Natural killer cell (primary cell): Measurements from ENCODE around the gene EPHB4. TPM values are rescaled to one million over a fixed set of nuclear protein-coding genes. Genes with fewer than 3 reads are reported as not detected.

Experiments
- ATAC-seq, 3 donors: fragments of 150-1000 bp in 2 of 3; fragments of 200-7000 bp in 1 of 3; cut with Tn5 transposase; 1 replicate in 1 of 3; 2 replicates in 2 of 3; pipeline ENCODE4 v1.10.0; 2021; ENCODE audit warnings: mild to moderate bottlenecking in 2 of 3, moderate library complexity in 2 of 3
- DNase-seq, 2 donors: peaks; one replicate each; pipeline versions ENCODE4 v3.0.0 to v3.0.0-alpha.2; 2013 to 2021; ENCODE audit warnings: mixed read lengths in 1 of 2
- H3K27ac ChIP-seq: one replicate; pipeline ENCODE4 v1.5.1; 2013; ENCODE audit warnings: mild to moderate bottlenecking, low read length
- H3K27me3 ChIP-seq: one replicate; pipeline ENCODE4 v1.6.1; 2013; ENCODE audit warnings: low read length; ENCODE audit not compliant: control insufficient read depth, insufficient read depth
- H3K36me3 ChIP-seq: one replicate; pipeline ENCODE4 v1.6.1; 2013; ENCODE audit warnings: low read length; ENCODE audit not compliant: control insufficient read depth, insufficient read depth
- H3K4me1 ChIP-seq: one replicate; pipeline ENCODE4 v1.6.1; 2013; ENCODE audit warnings: low read length; ENCODE audit not compliant: control insufficient read depth, insufficient read depth
- H3K4me3 ChIP-seq: one replicate; pipeline ENCODE4 v1.5.1; 2013; ENCODE audit warnings: low read length
- H3K9me3 ChIP-seq: one replicate; pipeline ENCODE4 v1.6.1; 2013; ENCODE audit warnings: low read length; ENCODE audit not compliant: control insufficient read depth, insufficient read depth
- H3K27ac Mint-ChIP-seq, 2 donors: one replicate each; pipeline ENCODE4 v1.8.0; 2022; ENCODE audit warnings: mild to moderate bottlenecking in 2 of 2, mixed read lengths in 2 of 2, moderate library complexity in 1 of 2
- H3K27me3 Mint-ChIP-seq, 2 donors: one replicate each; pipeline ENCODE4 v1.8.0; 2022; ENCODE audit warnings: low read depth in 2 of 2, mixed read lengths in 2 of 2
- H3K36me3 Mint-ChIP-seq: one replicate; pipeline ENCODE4 v1.8.0; 2022; ENCODE audit warnings: mixed read lengths
- H3K4me1 Mint-ChIP-seq, 2 donors: one replicate each; pipeline ENCODE4 v1.8.0; 2022; ENCODE audit warnings: mixed read lengths in 2 of 2
- H3K4me3 Mint-ChIP-seq: one replicate; pipeline ENCODE4 v1.8.0; 2022; ENCODE audit warnings: mild to moderate bottlenecking, moderate library complexity, mixed read lengths
- H3K9me3 Mint-ChIP-seq, 2 donors: one replicate each; pipeline ENCODE4 v1.8.0; 2022; ENCODE audit warnings: mixed read lengths in 2 of 2
- CTCF ChIP-seq: fragments of 200-600 bp; IDR thresholded peaks from one replicate; pipeline ENCODE4 v1.8.0; 2022; ENCODE audit warnings: antibody characterized with exemption
- WGBS: methylation state at CpG from one replicate; pipeline ENCODE4 v1.1.7; 2013; ENCODE audit warnings: missing lambda C conversion rate; ENCODE audit not compliant: insufficient coverage; 5-methylcytosine and 5-hydroxymethylcytosine counted together
- intact Hi-C: fragments of 100-400 bp; cut with micrococcal nuclease; formaldehyde crosslinking; loops from one replicate; pipeline ENCODE4 v1.14.2; 2022
- total RNA-seq, 4 donors: library from RNA; stranded (reverse); fragments of 120-200 nt in 1 of 4; gene quantifications; one replicate each; pipeline versions ENCODE4 v1.2.3 to v1.2.4, GENCODE V29; 2013 to 2022

The EPHB4 gene
- total RNA-seq, 3 donors from 2014 or later (not counting 1 experiment from before 2014, with no cell fraction given), result 0.66 to 1.5 (median 0.88) TPM

DNA sequence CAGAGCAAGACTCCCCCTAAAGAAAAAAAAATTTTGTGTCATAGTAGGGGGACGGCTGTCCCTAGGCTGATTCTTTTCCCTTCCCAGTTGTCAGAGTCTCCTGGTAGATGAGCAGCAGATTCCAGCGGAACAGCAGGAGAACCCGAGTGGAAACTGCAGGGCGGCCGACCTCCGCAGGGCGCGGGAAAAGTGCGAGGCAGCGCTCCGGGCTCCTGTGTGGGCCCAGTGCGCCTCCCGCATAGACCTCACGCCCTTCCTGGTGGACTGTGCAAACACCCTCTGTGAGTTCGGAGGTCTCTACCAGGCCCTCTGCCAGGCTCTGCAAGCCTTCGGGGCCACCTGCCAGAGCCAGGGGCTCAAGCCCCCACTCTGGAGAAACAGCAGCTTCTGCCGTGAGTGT is 48.0 kb downstream of the EPHB4 start:
- Mint-ChIP-seq H3K9me3 (no peaks in the 10 kb centered on the region), H3K4me1 (no peaks in the 10 kb centered on the region), H3K27ac (no peak overlapping the region), H3K27me3 (peaks cover 0 to 5% of the 10 kb centered on the region in 2 donors), H3K36me3 (no peaks in the 10 kb centered on the region), H3K4me3 (no peak overlapping the region)
- no peak overlapping the region for H3K4me3 ChIP-seq
- H3K27ac ChIP-seq, result no peak overlapping the region
- ATAC-seq (no peak), DNase-seq (no peak)
- H3K36me3 ChIP-seq, result no peaks in the 10 kb centered on the region
- WGBS, result 88% methylated on average over 17 of the region's 17 CpGs
- H3K27me3 ChIP-seq, result no peaks in the 10 kb centered on the region
- H3K9me3 ChIP-seq, result no peaks in the 10 kb centered on the region
- no peak for TF ChIP-seq CTCF
- no peaks in the 10 kb centered on the region for H3K4me1 ChIP-seq
- intact Hi-C loops, result no loop called here

DNA sequence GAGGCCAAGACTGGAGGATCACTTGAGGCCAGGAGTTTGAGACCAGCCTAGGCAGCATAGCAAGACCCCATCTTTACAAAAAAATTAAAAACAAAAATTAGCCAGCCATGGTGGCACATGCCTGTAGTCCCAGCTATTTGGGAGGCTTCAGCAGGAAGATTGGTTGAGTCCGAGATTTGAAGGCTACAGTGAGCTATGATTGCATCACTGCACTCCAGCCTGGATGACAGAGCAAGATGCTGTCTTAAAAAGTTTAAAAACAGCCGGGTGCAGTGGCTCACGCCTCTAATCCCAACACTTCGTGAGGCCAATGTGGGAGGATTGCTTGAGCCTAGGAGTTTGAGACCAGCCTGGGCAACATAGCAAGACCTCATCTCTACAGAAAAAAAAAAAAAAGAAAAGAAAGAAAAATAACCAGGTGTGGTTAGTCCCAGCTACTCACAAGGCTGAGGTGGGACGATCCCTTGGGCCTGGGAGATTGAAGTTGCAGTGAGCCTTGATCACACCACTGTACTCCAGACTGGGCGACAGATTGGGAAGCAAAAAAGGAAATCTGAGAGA is 49.2 kb downstream of the EPHB4 start:
- Histone ChIP-seq H3K4me3 (no peak overlapping the region), H3K9me3 (no peaks in the 10 kb centered on the region), H3K4me1 (no peaks in the 10 kb centered on the region), H3K36me3 (no peaks in the 10 kb centered on the region), H3K27ac (no peak overlapping the region), H3K27me3 (no peaks in the 10 kb centered on the region)
- H3K27ac Mint-ChIP-seq, result no peak overlapping the region
- peaks cover 0 to 4% of the 10 kb centered on the region in 2 donors for H3K27me3 Mint-ChIP-seq
- no peak for ATAC-seq
- WGBS, result 91% methylated on average over 6 of the region's 6 CpGs
- H3K9me3 Mint-ChIP-seq, result no peaks in the 10 kb centered on the region
- intact Hi-C loops, result no loop called here
- no peak for DNase-seq
- no peaks in the 10 kb centered on the region for H3K4me1 Mint-ChIP-seq
- no peaks in the 10 kb centered on the region for H3K36me3 Mint-ChIP-seq
- H3K4me3 Mint-ChIP-seq, result no peak overlapping the region
- no peak for TF ChIP-seq CTCF

GRCh38 chr7:100773491-100773890 is 53.8 kb downstream of the EPHB4 start:
- no peak for TF ChIP-seq CTCF
- ATAC-seq, result no peak
- Mint-ChIP-seq H3K4me3 (no peak overlapping the region), H3K9me3 (no peaks in the 10 kb centered on the region), H3K36me3 (no peaks in the 10 kb centered on the region), H3K27me3 (peaks cover 6 to 10% of the 10 kb centered on the region in 2 donors), H3K4me1 (no peaks in the 10 kb centered on the region), H3K27ac (no peak overlapping the region)
- Histone ChIP-seq H3K36me3 (no peaks in the 10 kb centered on the region), H3K27me3 (no peaks in the 10 kb centered on the region), H3K9me3 (no peaks in the 10 kb centered on the region), H3K27ac (no peak overlapping the region), H3K4me3 (no peak overlapping the region), H3K4me1 (no peaks in the 10 kb centered on the region)
- no peak for DNase-seq
- WGBS, result 80% methylated on average over 9 of the region's 9 CpGs
- intact Hi-C loops, result no loop called here

GRCh38 chr7:100768784-100769183 is 58.5 kb downstream of the EPHB4 start:
- no peaks in the 10 kb centered on the region for H3K36me3 Mint-ChIP-seq
- peaks cover 7 to 10% of the 10 kb centered on the region in 2 donors for H3K27me3 Mint-ChIP-seq
- no peaks in the 10 kb centered on the region for H3K9me3 ChIP-seq
- no peaks in the 10 kb centered on the region for H3K9me3 Mint-ChIP-seq
- H3K4me1 Mint-ChIP-seq, result no peaks in the 10 kb centered on the region
- 89% methylated on average over 6 of the region's 7 CpGs for WGBS
- H3K4me1 ChIP-seq, result no peaks in the 10 kb centered on the region
- H3K27me3 ChIP-seq, result no peaks in the 10 kb centered on the region
- DNase-seq, result no peak
- no peaks in the 10 kb centered on the region for H3K36me3 ChIP-seq
- H3K27ac ChIP-seq, result no peak overlapping the region
- intact Hi-C loops, result no loop called here
- ATAC-seq, result no peak
- H3K27ac Mint-ChIP-seq, result no peak overlapping the region
- no peak overlapping the region for H3K4me3 Mint-ChIP-seq
- no peak overlapping the region for H3K4me3 ChIP-seq
- TF ChIP-seq CTCF, result no peak
